K562 (cell line): ENCODE data around the gene GABBR1.

Experiments
- CTCF ChIP-seq, 3 experiments: IDR thresholded peaks in 2 of 3; conservative IDR thresholded peaks in 1 of 3; 2 replicates each; pipeline ENCODE4 v1.5.1; 2011 to 2012; ENCODE audit warnings: low read length in 3 of 3, mild to moderate bottlenecking in 3 of 3, control low read depth in 2 of 3, improper control_type of control experiment in 1 of 3, inconsistent platforms in 1 of 3, low read depth in 1 of 3, mixed read lengths in 1 of 3, moderate library complexity in 1 of 3; ENCODE audit not compliant: insufficient read depth in 2 of 3
- GATAD2B ChIP-seq: fragments of 450-650 bp; IDR thresholded peaks from 2 replicates; pipeline ENCODE4 v1.6.1; 2017; ENCODE audit warnings: mild to moderate bottlenecking, borderline replicate concordance
- MYC ChIP-seq, 2 experiments: fragments of 250-450 bp in 1 of 2; sonication (Bioruptor Pico) in 1 of 2; IDR thresholded peaks; 2 replicates each; pipeline versions ENCODE4 v1.5.1 to v1.6.1; 2012 to 2021; ENCODE audit warnings: low read depth in 2 of 2, borderline replicate concordance in 1 of 2, improper control_type of control experiment in 1 of 2, low read length in 1 of 2, mild to moderate bottlenecking in 1 of 2, moderate library complexity in 1 of 2
- TCF7L2 ChIP-seq: fragments of 150-350 bp; IDR thresholded peaks from 2 replicates; pipeline ENCODE4 v1.6.1; 2016; ENCODE audit warnings: low read depth, mild to moderate bottlenecking, low read length, moderate library complexity
- TF ChIP-seq, protein P1 (sequence below): fragments of 250-450 bp; sonication (Bioruptor Pico); IDR thresholded peaks from 2 replicates; pipeline ENCODE4 v1.5.1; 2021; ENCODE audit warnings: mild to moderate bottlenecking

GRCh38 chr6:29656157-29656556 lies 23.2 kb upstream of the GABBR1 start:
- TF ChIP-seq TCF7L2, result no peak
- TF ChIP-seq, protein P1, sequence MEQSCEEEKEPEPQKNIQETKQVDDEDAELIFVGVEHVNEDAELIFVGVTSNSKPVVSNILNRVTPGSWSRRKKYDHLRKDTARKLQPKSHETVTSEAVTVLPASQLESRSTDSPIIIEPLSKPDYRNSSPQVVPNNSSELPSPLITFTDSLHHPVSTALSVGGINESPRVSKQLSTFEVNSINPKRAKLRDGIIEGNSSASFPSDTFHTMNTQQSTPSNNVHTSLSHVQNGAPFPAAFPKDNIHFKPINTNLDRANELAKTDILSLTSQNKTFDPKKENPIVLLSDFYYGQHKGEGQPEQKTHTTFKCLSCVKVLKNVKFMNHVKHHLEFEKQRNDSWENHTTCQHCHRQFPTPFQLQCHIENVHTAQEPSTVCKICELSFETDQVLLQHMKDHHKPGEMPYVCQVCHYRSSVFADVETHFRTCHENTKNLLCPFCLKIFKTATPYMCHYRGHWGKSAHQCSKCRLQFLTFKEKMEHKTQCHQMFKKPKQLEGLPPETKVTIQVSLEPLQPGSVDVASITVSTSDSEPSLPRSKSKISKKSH (CRISPR knock-in tag), result no peak
- TF ChIP-seq CTCF (IDR thresholded peaks at IDR 0.05 in 2 of 3, conservative IDR thresholded peaks at IDR 0.05 in 1 of 3; ENCODE audit: insufficient read depth in 2 of 3, low read depth in 1 of 3, low read length in 3 of 3), result no peak
- no peak for TF ChIP-seq GATAD2B
- TF ChIP-seq MYC (IDR thresholded peaks at IDR 0.05; ENCODE audit: low read depth, low read length), result no peak
- no peak for TF ChIP-seq MYC (CRISPR knock-in tag; IDR thresholded peaks at IDR 0.05; ENCODE audit: borderline replicate concordance, low read depth)
